Neural progenitor cell (in vitro differentiated cells): Measurements from ENCODE around the gene OVOL2.

ENCODE experiments used
- CTCF ChIP-seq: fragments of 200-600 bp; sonication (generic); IDR thresholded peaks from 2 replicates; pipeline ENCODE4 v1.5.1; 2017; ENCODE audit warnings: antibody characterized with exemption, mild to moderate bottlenecking
- EZH2 ChIP-seq: fragments of 200-600 bp; sonication (generic); IDR thresholded peaks from 2 replicates; pipeline ENCODE4 v1.6.1; 2017; ENCODE audit warnings: antibody characterized with exemption, mild to moderate bottlenecking, moderate library complexity
- EZH2phosphoT487 ChIP-seq: fragments of 200-600 bp; sonication (generic); IDR thresholded peaks from 2 replicates; pipeline ENCODE4 v1.6.1; 2017; ENCODE audit warnings: antibody characterized with exemption

DNA sequence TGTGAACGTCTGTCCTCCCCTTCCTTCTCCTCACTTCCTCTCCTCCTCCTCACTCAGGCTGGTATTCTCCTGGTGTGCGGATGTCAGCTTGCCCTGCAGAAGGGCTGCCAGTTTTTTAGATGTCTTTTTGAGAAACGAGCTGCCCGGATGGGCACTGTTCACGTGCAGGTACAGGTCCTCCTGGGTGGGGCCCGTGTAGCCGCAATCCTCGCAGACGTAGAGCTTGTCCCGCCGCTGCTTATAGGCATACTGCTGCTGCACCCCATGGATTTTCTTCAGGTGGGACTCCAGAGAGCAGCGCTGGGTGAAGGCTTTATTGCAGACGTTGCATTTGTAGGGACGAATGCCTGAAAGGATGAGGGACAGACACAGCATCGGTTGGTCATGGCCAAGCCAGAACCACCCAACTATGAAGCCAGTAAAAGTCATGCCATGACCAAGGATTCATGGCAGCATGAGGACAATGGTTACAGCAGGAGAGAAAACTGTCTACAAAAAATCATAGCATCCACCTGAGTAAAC is 33.0 kb downstream of the OVOL2 start:
- TF ChIP-seq EZH2phosphoT487 (no peak), CTCF (no peak), EZH2 (no peak)
